Measurements from ENCODE around the gene ALPP.
A peak's percentile ranks its signal among the peaks of the same experiment; 100 is the strongest.
"Not testable (repeated sequence)": the region's sequence is repeated elsewhere in the genome, so short reads cannot be mapped to it uniquely, and the experiment has no call there.

Gene ALPP

GRCh38 chr2:232364806-232365594 is 13.6 kb upstream of the ALPP start:
- not testable (repeated sequence) for DNase-seq

DNA sequence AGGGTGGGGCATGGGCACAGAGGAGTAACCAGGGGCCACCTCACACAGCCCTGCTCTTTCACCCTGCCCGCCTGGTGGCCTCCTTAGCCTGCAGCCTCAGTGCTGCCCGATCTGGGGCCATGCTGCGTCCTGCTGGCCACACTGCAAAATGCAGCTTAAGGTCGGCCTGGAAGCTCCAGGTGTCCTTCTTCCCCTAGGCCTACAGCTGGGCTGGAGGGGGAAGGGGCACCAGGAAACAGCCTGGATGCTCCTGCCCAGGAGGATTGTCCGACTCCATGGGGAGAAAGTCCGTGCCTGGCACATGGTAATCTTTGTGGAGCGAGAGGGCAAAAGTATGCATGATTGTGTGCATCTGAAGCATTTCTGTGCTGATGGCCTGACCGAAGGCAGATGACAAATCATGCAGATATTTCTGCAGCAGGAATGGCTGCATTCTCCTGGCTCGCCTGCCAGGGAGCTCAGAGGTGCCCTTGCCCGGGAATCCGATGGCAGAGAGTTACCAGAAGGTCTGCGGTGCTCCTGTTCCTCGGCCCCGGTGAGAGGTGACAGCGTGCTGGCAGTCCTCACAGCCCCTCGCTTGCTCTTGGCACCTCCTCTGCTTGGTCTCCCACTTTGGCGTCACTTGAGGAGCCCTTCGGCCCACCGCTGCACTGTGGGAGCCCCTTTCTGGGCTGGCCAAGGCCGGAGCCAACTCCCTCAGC is 12.8 kb upstream of the ALPP start:
- DNase-seq = peak; percentile 35

DNA sequence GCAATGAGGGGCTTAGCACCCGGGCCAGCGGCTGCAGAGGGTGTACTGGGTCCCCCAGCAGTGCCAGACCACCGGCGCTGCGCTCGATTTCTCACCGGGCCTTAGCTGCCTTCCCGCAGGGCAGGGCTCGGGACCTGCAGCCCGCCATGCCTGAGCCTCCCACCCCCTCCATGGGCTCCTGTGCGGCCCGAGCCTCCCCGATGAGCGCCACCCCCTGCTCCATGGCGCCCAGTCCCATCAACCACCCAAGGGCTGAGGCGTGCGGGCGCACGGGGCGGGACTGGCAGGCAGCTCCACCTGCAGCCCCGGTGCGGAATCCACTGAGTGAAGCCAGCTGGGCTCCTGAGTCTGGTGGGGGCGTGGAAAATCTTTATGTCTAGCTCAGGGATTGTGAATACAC is 12.1 kb upstream of the ALPP start:
- DNase-seq = not testable (repeated sequence)

DNA sequence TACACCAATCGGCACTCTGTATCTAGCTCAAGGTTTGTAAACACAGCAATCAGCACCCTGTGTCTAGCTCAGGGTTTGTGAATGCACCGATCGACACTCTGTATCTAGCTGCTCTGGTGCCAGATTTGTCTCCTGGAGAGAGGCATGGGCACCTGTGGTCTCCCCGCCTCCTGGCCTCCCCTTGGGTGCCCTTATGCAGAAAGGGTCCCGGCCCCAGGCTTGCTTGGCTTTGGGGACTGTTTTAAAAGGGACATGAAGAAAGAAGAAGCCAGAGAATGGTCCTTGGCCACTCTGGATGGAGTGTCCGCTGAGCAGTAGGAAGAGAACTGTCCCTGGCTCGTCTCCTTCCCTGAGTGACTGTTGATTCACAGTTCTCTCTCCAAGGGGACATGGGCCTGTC is 11.5 kb upstream of the ALPP start:
- DNase-seq = no peak

- DNase-seq = no peak
These were observed 10.8 kb upstream of the ALPP start for GRCh38 chr2:232367591-232368233.

DNA sequence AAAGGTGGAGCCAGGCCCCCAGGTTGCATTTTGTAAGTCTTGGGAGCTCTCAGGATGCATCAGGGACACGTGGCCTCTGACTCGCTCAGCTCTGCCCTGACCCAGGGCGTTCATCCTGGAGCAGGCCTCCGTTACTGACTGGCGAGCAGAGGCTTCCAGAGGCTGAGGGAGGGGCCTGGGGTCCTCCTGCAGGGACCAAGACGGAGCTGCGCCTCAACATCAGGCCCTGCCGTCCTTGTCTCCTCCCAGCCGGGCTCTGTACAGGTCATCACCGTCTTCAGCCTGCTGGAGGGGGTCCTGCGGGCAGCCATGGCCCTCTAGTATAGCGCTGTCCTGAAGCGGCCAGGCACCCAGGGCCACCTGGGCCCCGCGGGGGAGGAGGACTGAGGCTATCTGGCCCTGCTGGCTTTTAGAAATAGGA is 10.2 kb upstream of the ALPP start:
- DNase-seq = no peak

- DNase-seq = no peak
These were observed 9.2 kb upstream of the ALPP start for GRCh38 chr2:232369126-232369951.

GRCh38 chr2:232370007-232370406 is 8.5 kb upstream of the ALPP start:
- not testable (repeated sequence) for DNase-seq

GRCh38 chr2:232372231-232373208 is 6.0 kb upstream of the ALPP start:
- DNase-seq = no peak

DNA sequence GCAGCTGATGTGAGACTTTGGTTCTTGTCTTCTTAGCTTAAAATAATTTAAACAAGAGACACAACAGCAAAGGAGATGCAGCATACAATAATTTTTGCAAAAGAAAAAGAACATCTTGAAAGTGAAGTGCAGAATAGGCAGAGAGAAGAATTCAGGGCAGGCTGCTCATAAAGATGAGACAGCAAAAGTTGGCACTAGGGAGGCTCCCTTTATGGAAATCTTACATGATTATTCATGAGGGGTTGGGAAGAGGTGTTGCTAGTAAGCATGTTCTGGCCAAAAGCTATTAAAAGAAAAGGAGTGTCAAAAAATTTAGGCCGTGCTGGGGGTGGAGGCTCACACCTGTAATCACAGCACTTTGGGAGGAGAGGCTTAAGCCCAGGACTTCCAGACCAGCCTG is 4.2 kb upstream of the ALPP start:
- no peak for DNase-seq

DNA sequence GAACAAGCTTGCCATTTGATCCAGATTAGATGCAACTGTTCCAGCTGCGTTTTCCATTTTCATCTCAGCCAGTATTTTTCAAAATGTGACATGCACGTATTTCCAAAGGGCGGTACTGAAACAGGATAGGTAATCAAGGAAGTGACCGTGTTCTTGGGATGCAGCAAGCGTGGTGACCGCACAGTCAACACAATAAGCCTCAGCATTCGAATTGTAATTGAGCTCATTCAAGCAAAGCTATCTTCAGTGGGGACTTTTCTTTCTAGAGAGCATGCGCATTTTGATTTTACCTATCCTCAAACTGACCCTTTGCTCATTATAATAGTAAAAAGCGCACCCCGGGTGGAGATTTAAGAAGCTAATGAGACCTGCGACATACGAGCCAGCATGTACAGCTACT is 3.4 kb upstream of the ALPP start:
- DNase-seq = no peak

DNA sequence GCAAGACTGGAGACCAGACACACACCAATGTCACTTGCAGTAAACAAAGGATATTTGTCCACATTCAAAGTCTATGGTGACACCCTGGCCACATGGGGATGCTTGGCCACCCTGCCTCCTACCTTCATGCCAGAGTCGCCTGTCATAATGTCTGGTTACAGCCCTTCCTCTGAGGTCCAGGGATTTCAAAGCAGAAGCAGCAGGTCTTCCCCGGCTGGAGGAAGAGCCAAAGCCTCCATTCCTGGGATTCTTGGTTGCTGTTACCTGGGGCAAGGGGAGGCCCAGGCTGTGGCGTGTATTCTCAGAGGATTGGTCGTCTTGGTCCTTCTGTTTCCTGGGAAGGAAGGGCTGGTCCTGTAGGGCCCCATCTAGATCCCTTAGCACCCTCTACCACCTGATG is 2.3 kb upstream of the ALPP start:
- DNase-seq = no peak

- no peak for DNase-seq
These were observed 1.8 kb upstream of the ALPP start for GRCh38 chr2:232376713-232377112.

- no peak for DNase-seq
These were observed 1.2 kb upstream of the ALPP start for GRCh38 chr2:232377319-232377718.

GRCh38 chr2:232377841-232378734 is 463 bp upstream of the ALPP start:
- no peak for DNase-seq

GRCh38 chr2:232379610-232380590 is 1.3 kb downstream of the ALPP start:
- DNase-seq = not testable (repeated sequence)

GRCh38 chr2:232381204-232382031 is 2.9 kb downstream of the ALPP start:
- peak; percentile 46 for DNase-seq
